Ammon's horn (tissue), 1 donor: Measurements from ENCODE around the gene GALNT3.

Experiments used
- DNase-seq: peaks from one replicate; pipeline ENCODE4 v3.0.0-alpha.2; 2016; ENCODE audit warnings: low spot score

GALNT3 gene

GRCh38 chr2:165793779-165794535 lies at the start of gene GALNT3:
Gene GALNT3 (minus strand): TSS chr2:165794247. CDS start chr2:165770700, 23,547 bp downstream.
- DNase-seq, result peak; percentile 35

GRCh38 chr2:165843351-165843750 lies 49.3 kb upstream of the GALNT3 start:
- DNase-seq, result no peak

- DNase-seq, result no peak
Measured at GRCh38 chr2:165840333-165840958, 46.4 kb upstream of the GALNT3 start.

GRCh38 chr2:165839610-165840009 lies 45.6 kb upstream of the GALNT3 start:
- DNase-seq, result no peak

- DNase-seq, result peak; percentile 18
Measured at GRCh38 chr2:165837122-165837521, 43.1 kb upstream of the GALNT3 start.

- no peak for DNase-seq
Measured at GRCh38 chr2:165835363-165835762, 41.3 kb upstream of the GALNT3 start.

GRCh38 chr2:165833156-165833555 lies 39.1 kb upstream of the GALNT3 start:
- DNase-seq, result no peak

GRCh38 chr2:165827921-165828276 lies 33.9 kb upstream of the GALNT3 start:
- no peak for DNase-seq

GRCh38 chr2:165827016-165827920 lies 33.2 kb upstream of the GALNT3 start:
- no peak for DNase-seq

GRCh38 chr2:165825041-165825440 lies 31.0 kb upstream of the GALNT3 start:
- DNase-seq, result no peak

- DNase-seq, result peak; percentile 10
Measured at GRCh38 chr2:165820296-165820695, 26.2 kb upstream of the GALNT3 start.

- no peak for DNase-seq
Measured at GRCh38 chr2:165818920-165819319, 24.9 kb upstream of the GALNT3 start.

- DNase-seq, result no peak
Measured at GRCh38 chr2:165815299-165816141, 21.5 kb upstream of the GALNT3 start.

GRCh38 chr2:165814473-165814872 lies 20.4 kb upstream of the GALNT3 start:
- no peak for DNase-seq

GRCh38 chr2:165811592-165812370 lies 17.7 kb upstream of the GALNT3 start:
- no peak for DNase-seq

- DNase-seq, result no peak
Measured at GRCh38 chr2:165810418-165810817, 16.4 kb upstream of the GALNT3 start.

GRCh38 chr2:165804719-165805118 lies 10.7 kb upstream of the GALNT3 start:
- DNase-seq, result no peak

- no peak for DNase-seq
Measured at GRCh38 chr2:165803123-165803760, 9.2 kb upstream of the GALNT3 start.

GRCh38 chr2:165801176-165801575 lies 7.1 kb upstream of the GALNT3 start:
- no peak for DNase-seq

- DNase-seq, result no peak
Measured at GRCh38 chr2:165796819-165797530, 2.9 kb upstream of the GALNT3 start.
